HTR-8/SVneo (cell line): Measurements from ENCODE around the gene CILP.
"Not testable (repeated sequence)": the region's sequence is repeated elsewhere in the genome, so short reads cannot be mapped to it uniquely, and the experiment has no call there.

Experiments
- DNase-seq: peaks from one replicate; pipeline ENCODE4 v3.0.0; 2011; ENCODE audit warnings: low spot score, mixed read lengths; ENCODE audit not compliant: insufficient read length
- FAIRE-seq: peaks from 2 replicates; lab custom pipeline; 2011; peaks lifted over from hg19 to GRCh38; lab: Jason Lieb, UNC

The CILP gene

DNA sequence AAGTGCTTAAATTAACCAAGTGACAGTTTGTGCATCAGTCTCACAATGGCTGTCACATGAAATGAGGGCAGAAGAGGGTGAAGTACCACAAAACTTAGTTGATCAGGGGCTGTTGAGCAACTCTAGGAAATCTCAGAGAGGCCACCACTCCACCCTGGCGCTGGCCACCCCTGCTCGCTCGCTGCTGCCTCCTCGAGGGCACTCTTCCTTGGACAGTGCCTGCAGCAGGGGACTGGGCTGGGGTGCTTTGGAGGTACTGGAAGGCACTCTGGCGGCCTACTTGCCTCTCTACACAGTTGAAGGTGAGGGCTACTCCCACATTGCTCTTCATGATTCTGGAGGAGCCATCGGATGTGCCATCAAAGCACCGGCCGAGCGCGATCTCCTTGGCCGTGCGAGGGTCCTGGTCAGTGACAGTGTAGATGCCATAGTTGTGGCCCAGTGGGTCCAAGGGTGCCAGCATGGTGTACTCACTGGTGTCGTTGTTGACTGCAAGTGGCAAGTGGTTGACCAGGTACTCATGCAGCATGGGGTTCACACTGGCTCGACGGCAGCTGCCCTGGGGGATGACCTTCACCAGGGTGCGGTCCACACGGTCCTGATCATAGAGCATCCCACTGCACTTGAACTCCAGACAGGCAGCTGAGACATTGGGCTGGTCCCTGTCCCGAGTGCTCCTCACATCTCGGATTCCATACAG lies 14.5 kb downstream of the CILP start:
- DNase-seq (no peak), FAIRE-seq (no peak)

DNA sequence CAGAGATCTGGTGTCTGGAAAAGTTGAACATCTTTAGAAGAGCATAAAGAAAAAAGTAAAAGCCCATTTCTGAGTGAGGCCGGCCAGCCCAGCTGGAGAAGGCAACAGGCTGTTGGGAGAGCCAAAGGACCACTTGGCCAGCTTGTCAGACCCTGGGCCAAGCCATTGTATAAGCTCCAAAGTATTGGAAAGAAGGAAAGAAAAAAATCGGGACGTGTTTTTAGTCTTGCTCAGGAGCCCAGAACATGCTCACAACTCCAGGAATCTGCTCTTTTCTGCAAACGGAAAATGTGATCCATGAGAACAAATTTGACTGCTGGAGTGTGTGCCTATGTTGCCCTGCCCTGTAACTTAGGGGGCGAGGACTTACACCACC lies 15.7 kb downstream of the CILP start:
- DNase-seq (no peak), FAIRE-seq (no peak)

GRCh38 chr15:65194826-65195547 lies 16.3 kb downstream of the CILP start:
- FAIRE-seq (no peak), DNase-seq (no peak)

DNA sequence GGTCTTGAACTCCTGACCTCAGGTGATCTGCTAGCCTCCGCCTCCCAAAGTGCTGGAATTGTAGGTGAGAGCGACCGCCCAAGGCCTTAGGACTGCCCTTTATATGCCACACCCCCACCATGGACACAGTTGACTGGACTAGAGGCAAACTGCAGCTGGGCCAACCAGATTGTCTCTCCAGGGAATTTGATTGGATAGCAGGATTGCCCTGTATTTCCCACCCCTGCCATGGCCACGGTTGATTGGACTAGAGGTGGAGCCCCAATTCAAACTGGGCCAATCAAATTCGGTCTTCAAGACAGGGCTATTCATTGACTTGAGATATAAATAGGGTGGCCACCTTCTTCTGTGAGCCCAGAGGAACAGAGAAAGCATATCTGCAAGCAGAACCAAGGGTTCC lies 19.3 kb downstream of the CILP start:
- DNase-seq (no peak), FAIRE-seq (no peak)

DNA sequence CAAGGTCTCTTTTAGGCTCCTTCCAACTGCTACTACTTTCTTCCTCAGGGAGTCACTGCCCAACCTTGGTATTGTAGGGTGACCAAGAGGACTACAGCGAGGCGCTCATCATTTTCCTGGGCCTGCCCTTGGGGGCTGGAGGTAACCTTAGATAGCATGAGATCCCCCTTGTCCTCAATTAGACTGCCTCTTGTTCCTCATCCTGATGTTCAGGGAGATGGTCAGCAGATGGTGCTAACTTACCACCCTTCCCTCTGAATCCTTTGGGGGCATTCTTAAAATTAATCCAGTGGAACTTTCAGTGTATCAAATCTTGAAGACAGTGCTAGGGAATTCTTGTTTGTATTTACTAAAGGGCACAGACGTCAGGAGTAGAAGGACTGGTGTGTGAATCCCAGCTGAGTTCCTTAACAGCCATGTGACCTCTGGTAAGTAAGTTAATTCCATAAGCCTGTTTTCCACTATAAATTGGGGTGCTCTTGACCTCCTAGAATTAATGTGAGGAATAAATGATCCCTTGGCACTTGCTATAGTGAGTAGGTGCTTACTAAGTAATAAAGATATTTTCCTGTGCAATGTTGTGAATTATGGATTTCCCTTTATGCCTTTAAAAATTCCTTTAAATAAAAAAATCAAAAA lies 22.1 kb downstream of the CILP start:
- peak; percentile 65 for FAIRE-seq
- DNase-seq, result peak; percentile 67

- not testable (repeated sequence) for FAIRE-seq, DNase-seq
Measured at GRCh38 chr15:65188472-65188871, 22.8 kb downstream of the CILP start.

- DNase-seq (peak; percentile 95), FAIRE-seq (no peak)
Measured at GRCh38 chr15:65184868-65185717, 26.2 kb downstream of the CILP start, which contains the start of gene CLPX. TSS of gene CLPX (minus strand) at chr15:65185342. CDS start at chr15:65185153, 189 bp downstream.

GRCh38 chr15:65184305-65184867 lies 26.9 kb downstream of the CILP start:
- FAIRE-seq (no peak), DNase-seq (peak; percentile 42)

GRCh38 chr15:65183865-65184159 lies 27.5 kb downstream of the CILP start:
- FAIRE-seq (no peak), DNase-seq (no peak)

GRCh38 chr15:65182538-65182937 lies 28.7 kb downstream of the CILP start:
- FAIRE-seq (no peak), DNase-seq (no peak)

- not testable (repeated sequence) for DNase-seq, FAIRE-seq
Measured at GRCh38 chr15:65181582-65182353, 29.5 kb downstream of the CILP start.

GRCh38 chr15:65180167-65180566 lies 31.1 kb downstream of the CILP start:
- no peak for DNase-seq
- FAIRE-seq, result no peak

- DNase-seq (no peak), FAIRE-seq (no peak)
Measured at GRCh38 chr15:65177901-65178300, 33.4 kb downstream of the CILP start.

DNA sequence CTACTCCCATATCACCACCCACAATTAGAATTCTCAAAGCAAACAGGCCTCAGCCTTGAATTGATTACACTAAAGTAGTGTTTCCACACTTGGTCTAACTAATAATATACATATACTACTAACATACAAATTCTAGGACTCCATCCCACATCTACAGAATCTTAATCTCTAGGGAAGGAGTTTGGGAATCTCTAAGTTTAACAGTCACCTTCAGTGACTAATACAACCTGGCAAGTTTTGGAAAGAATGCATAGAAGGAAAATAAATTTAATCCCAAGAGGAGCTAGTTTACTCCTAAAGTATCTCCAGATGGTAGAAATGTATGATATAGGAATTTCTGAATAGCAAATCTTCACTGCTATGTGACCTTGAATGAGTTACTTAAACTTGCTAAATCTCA lies 35.2 kb downstream of the CILP start:
- DNase-seq (no peak), FAIRE-seq (no peak)

DNA sequence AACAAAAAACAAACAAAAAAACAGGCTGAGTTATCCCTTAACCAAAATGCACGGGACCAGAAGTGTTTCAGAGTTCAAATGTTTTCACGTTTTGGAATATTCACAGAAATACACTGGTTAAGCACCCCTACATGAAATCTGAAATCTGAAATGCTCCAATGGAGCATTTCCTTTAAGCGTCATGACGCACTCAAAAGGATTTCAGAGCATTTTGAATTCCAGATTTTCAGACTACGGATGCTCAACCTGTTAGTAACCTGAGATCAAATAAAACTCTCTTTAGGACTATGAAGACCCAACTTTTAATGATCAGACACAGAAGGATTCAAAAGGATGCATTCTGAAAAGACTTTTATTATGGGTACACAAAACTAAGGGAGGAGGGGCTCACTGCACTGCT lies 35.8 kb downstream of the CILP start:
- FAIRE-seq (no peak), DNase-seq (no peak)

GRCh38 chr15:65174509-65174908 lies 36.8 kb downstream of the CILP start:
- FAIRE-seq (no peak), DNase-seq (no peak)

- FAIRE-seq (no peak), DNase-seq (no peak)
Measured at GRCh38 chr15:65172531-65172930, 38.7 kb downstream of the CILP start.

GRCh38 chr15:65171428-65171827 lies 39.8 kb downstream of the CILP start:
- no peak for FAIRE-seq

DNA sequence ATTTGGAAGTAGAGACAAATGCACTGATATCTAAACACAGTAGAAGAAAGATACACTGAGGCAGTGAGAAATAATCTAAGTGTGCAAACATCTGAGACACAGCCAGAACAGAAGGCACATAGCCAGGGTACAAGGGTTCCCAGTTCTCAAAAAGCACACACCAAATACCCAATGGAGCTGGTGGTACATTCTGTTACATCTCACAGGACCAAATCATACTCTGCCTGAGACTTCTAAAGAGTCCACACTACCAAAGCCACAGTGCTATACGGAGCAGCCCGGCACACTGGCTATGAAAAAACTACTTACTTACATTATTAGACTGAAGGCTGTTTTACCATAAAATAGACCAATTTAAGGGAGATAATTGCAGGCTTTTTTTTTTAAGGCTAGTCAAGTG lies 45.4 kb downstream of the CILP start:
- DNase-seq (no peak), FAIRE-seq (no peak)

More at GRCh38 chr15:65171428-65171827, 39.8 kb downstream of the CILP start:
- DNase-seq, result no peak
